Right lobe of liver (tissue), 4 donors: ENCODE results near the gene KCNIP3.

ENCODE experiments used
- CTCF ChIP-seq, 4 donors: fragments of 200-600 bp in 3 of 4; fragments of 450-650 bp in 1 of 4; IDR thresholded peaks; one replicate each; pipeline versions ENCODE4 v1.5.1 to v1.8.0; 2016 to 2022; ENCODE audit warnings: antibody characterized with exemption in 4 of 4, mild to moderate bottlenecking in 2 of 4
- POLR2A ChIP-seq: fragments of 450-650 bp; IDR thresholded peaks from one replicate; pipeline ENCODE4 v1.6.1; 2017; ENCODE audit warnings: antibody characterized with exemption, mild to moderate bottlenecking
- donor health status: DM: no; HTN: no; CAD: no.
- donor health status: DM: no; HTN: no; CAD: no.
- donor health status: DM: no; HTN: yes; CAD: no.

- TF ChIP-seq CTCF (IDR thresholded peaks at IDR 0.05) (no peak), POLR2A (no peak)
These were observed 24.8 kb upstream of the KCNIP3 start for GRCh38 chr2:95272299-95272751.
